T-helper 2 cell treated with Interferon-gamma antibody and Interleukin-4, amounts not matched to agents 5 μg/mL and 100 μg/mL, for 36 hours (primary cell): ENCODE data around the gene NFYA.

ENCODE experiments used
- DNase-seq: peaks from one replicate; pipeline ENCODE4 v3.0.0; 2021; ENCODE audit warnings: low spot score
- H3K27ac Mint-ChIP-seq: one replicate; pipeline ENCODE4 v1.8.0; 2021; ENCODE audit warnings: mild to moderate bottlenecking, mixed read lengths
- H3K27me3 Mint-ChIP-seq: one replicate; pipeline ENCODE4 v1.8.0; 2021; ENCODE audit warnings: low read depth, mixed read lengths
- H3K36me3 Mint-ChIP-seq: one replicate; pipeline ENCODE4 v1.8.0; 2021; ENCODE audit warnings: low read depth, mixed read lengths
- H3K4me1 Mint-ChIP-seq: one replicate; pipeline ENCODE4 v1.8.0; 2021; ENCODE audit warnings: low read depth, mixed read lengths
- H3K4me3 Mint-ChIP-seq: one replicate; pipeline ENCODE4 v1.8.0; 2022; ENCODE audit warnings: mild to moderate bottlenecking, moderate library complexity, mixed read lengths
- H3K9me3 Mint-ChIP-seq: one replicate; pipeline ENCODE4 v1.8.0; 2021; ENCODE audit warnings: mixed read lengths

The NFYA gene

DNA sequence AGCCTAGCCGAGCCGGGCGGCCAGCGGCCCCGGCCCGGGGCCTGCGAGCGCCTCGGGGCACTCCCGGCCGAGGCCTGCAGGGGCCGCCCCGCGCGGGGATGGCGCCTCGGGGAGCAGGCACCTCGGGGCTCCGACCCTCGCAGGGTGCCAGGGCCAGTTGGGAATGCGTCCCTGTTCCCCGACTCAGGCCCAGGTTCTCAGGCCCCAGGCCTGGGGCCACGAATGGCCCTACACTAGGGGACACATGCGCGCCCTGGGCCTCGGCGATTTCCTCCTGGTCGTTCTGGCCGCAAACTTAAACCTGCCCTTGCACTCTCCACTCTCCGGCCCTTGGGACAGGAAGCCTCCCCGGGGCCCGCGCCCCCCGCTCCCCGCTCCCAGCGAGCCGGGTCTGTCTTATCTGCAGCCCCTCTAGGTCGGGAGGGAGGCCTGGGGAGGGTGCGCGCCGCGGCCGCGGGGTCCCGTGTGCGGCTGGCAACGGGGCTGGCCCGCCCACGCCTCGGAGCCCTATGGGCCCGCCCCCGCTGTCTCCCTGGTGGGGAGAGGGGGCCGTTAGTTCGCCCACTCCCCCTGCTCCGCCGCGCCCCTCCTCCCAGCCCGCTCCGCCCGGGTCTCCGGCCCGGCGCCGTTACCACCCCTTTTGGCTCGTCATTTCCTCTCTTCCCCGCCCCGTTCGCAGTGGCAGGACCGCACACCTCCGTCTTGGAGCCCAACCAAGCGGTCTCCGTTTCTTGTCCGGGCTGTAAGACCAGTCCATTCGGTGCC is 611 bp downstream of the NFYA start:
- Mint-ChIP-seq H3K27me3 (no peaks in the 10 kb centered on the region), H3K4me3 (peak overlapping the region; percentile 97), H3K36me3 (peaks cover 27% of the 10 kb centered on the region), H3K4me1 (peaks cover 48% of the 10 kb centered on the region), H3K27ac (peak overlapping the region; percentile 98), H3K9me3 (no peaks in the 10 kb centered on the region)
- DNase-seq = peak; percentile 83

DNA sequence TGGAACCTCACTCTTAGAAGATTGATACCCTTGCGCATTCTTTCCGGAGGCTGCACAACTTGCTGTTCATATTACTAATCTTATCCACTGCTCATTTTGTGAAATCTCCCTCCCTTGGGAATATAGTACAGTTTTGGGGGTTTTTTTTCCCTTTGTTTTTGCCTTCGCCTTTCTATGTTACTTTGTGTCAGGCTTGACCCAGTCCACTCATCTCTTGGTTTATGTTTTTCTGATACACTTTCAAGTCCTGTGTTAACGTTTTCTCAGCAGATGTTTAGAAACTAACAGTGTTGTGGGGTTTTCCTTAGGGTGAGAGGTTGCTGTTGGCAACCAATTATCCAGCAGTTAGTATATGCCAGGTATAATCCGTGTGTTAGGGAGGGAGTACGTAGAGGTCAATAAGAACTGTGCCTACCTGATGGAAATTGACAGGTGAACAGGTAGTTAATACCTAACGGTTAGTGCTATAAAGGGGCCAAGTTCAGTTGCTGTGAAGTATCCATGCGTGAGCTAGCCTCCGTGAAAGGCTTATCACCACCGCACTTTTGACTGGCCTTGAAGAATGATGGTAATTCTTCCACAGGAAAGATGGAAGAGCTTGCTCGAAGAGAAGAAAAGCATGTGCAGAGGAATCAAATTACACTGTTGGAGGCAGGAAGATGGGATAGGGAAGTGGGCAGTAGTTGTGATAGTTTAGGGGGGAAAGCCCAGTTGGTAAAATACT is 1.4 kb downstream of the NFYA start:
- H3K4me1 Mint-ChIP-seq = peaks cover 49% of the 10 kb centered on the region
- no peaks in the 10 kb centered on the region for H3K27me3 Mint-ChIP-seq
- H3K4me3 Mint-ChIP-seq = peak overlapping the region; percentile 97
- H3K36me3 Mint-ChIP-seq = peaks cover 33% of the 10 kb centered on the region
- DNase-seq = no peak
- peak overlapping the region; percentile 98 for H3K27ac Mint-ChIP-seq
- no peaks in the 10 kb centered on the region for H3K9me3 Mint-ChIP-seq

DNA sequence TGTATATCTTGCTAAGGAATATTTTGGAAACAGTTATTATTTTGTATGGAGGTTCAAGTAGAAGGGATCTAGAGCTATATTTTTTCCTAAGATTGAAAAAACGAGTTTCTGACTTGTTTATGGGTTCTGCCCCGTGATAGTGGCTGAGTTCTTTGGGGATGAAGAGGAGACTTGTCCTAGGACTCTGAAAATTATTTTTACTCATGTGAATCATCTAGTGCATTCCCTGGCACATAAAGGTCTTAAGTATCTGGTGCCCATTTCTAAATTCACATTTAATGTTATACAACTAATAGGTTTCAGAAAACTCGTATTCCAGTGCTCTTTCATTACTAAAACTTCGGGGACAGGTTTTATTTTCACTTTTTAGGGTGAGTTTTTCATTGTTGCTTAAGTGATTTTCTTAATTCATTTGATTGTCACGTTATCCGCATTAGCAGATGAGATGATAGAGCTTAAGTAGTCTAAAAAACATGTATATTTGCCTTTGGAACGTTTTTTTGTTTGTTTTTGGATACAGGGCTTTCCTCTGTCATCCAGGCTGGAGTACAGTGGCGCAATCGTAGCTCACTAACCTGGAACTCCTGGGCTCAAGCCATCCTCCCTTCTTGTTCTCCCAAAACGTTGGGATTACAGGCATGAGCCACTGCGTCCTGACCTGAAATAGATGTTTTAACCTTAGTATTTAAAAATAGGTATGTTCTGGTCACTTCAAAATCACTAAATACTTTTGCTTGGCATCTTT is 2.1 kb downstream of the NFYA start:
- peak overlapping the region; percentile 98 for H3K27ac Mint-ChIP-seq
- H3K9me3 Mint-ChIP-seq = no peaks in the 10 kb centered on the region

DNA sequence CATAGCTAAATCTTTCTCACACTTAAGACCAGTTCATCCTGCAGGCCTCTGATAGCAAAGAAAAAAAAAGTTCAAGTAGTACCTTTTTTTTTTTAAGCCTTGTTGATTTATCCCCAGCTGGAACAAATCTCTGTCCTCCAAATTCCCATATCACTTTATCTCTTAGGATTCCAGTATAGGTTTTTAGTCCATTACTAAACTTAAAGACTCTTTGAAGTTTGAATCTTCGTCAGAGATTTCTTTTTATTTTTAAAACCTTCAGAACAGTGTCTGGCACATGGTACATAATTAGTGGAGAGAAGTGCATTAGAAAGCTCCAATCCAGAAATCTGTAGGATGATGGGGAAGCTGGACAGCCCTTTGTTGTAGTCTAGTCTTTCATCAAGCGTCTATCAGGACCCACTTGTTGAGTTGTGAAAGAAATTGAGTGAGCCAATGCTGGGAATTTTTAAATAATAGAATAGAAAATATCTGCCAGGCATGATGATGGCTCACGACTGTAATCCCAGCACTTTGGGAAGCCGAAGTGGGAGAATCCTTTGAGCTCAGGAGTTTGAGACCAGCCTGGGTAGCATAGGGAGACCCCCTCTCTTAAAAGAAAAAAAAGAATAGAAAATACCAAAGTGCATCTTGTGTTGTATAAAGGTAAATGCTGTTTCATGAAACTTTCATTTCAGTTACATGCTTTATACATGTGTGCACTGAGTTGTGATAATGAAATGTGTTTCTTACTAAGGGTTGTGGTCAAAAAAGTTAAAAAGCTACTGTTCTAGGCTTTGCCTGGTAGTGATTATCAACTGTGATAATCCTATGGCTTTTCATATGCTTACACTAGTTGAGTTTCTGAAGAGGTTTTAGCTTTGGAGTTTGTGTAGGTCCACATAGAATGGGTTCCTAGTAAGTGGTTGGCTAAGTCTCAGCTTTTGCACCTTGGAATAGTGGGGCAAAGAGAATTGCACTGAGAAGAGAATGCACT is 3.2 kb downstream of the NFYA start:
- Mint-ChIP-seq H3K4me1 (peaks cover 49% of the 10 kb centered on the region), H3K27ac (peak overlapping the region; percentile 27), H3K9me3 (no peaks in the 10 kb centered on the region), H3K27me3 (no peaks in the 10 kb centered on the region), H3K36me3 (peaks cover 39% of the 10 kb centered on the region), H3K4me3 (peak overlapping the region; percentile 97)
- DNase-seq = no peak

More for the DNA sequence above, 2.1 kb downstream of the NFYA start:
- no peak for DNase-seq
- Mint-ChIP-seq H3K4me3 (peak overlapping the region; percentile 97), H3K4me1 (peaks cover 47% of the 10 kb centered on the region), H3K36me3 (peaks cover 34% of the 10 kb centered on the region), H3K27me3 (no peaks in the 10 kb centered on the region)

DNA sequence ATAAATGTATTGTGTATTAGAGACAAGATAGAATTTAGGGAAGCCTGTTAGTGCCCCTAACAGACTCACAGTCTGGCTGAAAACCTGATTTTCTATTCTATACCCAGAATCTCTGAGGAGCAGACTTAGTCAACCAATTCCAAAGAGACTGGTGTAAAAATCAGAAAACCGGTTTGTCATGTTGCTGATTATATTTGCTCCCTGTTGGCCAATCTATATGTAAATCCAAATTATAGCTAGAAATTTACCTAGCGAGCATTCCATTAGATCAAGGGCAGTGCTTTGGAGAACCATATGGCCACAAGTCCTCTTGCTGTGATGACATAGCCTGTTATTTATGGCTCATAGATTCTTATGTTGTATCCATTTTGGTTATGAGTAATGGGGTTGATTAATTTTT is 4.8 kb downstream of the NFYA start:
- H3K36me3 Mint-ChIP-seq = peaks cover 48% of the 10 kb centered on the region
- DNase-seq = no peak
- no peak overlapping the region for H3K27ac Mint-ChIP-seq
- no peaks in the 10 kb centered on the region for H3K27me3 Mint-ChIP-seq
- H3K4me1 Mint-ChIP-seq = peaks cover 51% of the 10 kb centered on the region
- no peak overlapping the region for H3K4me3 Mint-ChIP-seq
- H3K9me3 Mint-ChIP-seq = no peaks in the 10 kb centered on the region

DNA sequence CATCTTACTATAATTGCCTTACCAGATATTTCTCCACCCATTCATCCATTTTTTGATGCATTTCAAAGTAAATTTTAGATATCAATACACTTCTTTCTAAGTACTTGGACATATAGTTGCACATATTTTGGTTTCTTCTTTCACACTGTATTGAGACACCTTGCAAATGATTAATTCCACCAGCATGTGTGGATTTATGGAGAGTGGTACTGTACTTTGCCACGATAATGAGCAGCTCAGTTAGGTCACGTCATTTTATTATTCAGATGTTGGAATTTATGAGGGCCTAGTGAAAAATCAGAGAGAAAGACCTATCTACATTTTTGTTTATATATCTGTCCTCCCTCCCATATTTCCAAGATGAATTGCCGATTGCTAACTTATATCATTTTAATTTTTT is 5.3 kb downstream of the NFYA start:
- Mint-ChIP-seq H3K27ac (no peak overlapping the region), H3K4me3 (no peak overlapping the region), H3K36me3 (peaks cover 53% of the 10 kb centered on the region), H3K9me3 (no peaks in the 10 kb centered on the region), H3K27me3 (no peaks in the 10 kb centered on the region), H3K4me1 (peaks cover 54% of the 10 kb centered on the region)
- DNase-seq = no peak

DNA sequence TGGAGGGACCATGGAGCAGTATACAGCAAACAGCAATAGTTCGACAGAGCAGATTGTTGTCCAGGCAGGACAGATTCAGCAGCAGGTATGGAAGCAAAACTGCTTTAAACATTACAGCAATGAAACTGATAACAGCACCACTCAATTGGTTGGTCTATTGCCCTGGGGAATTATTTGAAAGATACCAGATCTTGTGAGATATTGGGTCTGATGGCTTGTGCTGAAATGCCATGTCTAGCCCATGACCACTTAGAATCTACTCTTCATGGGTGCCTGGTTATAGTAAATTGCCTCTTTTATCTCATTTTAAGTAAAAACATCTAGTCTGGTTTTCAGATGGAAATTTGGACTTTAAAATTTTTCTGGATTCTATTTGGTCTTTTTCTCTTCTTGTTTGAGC is 6.3 kb downstream of the NFYA start:
- Mint-ChIP-seq H3K27ac (no peak overlapping the region), H3K9me3 (no peaks in the 10 kb centered on the region), H3K36me3 (peaks cover 58% of the 10 kb centered on the region), H3K27me3 (no peaks in the 10 kb centered on the region), H3K4me3 (no peak overlapping the region), H3K4me1 (peaks cover 56% of the 10 kb centered on the region)
- DNase-seq = no peak

DNA sequence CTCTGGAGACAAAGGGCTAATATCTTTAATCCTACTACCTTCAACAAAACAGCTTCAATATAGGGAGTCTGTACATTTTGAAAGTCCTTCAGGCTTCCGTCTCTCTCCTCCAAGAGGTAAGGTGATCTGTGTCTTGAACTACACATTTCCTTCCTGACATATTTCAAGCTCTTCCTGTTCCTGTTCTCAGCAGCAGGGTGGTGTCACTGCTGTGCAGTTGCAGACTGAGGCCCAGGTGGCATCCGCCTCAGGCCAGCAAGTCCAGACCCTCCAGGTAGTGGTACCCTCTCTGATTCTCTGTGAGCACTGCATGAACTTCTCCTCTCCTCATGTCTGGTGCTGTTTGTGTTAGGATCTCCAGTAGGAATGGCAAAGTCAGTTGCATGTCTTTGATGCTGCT is 7.8 kb downstream of the NFYA start:
- no peaks in the 10 kb centered on the region for H3K27me3 Mint-ChIP-seq
- H3K9me3 Mint-ChIP-seq = no peaks in the 10 kb centered on the region
- peaks cover 56% of the 10 kb centered on the region for H3K36me3 Mint-ChIP-seq
- H3K4me3 Mint-ChIP-seq = peak overlapping the region; percentile 80
- peaks cover 45% of the 10 kb centered on the region for H3K4me1 Mint-ChIP-seq
- DNase-seq = no peak
- H3K27ac Mint-ChIP-seq = peak overlapping the region; percentile 82

DNA sequence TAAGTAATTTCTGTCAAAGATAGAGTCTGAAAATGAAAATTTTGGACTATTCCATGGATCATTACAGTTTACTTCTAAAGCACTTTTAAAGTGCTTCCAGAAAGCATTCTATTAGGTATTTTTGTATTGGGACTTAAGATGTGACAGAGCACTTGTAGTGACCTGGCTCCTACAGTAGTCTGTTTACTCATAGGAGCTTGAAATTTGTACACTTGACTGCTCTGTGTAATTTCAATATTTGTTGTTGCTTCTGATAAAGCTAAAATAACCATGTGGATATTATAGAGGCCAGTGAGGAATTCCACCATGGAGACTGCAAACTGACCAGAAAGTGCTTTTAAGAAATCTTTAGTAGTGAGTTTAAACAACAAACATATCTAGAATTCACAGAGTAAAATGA is 10.3 kb downstream of the NFYA start:
- H3K36me3 Mint-ChIP-seq = peaks cover 72% of the 10 kb centered on the region
- no peaks in the 10 kb centered on the region for H3K27me3 Mint-ChIP-seq
- no peak overlapping the region for H3K4me3 Mint-ChIP-seq
- DNase-seq = no peak
- peaks cover 32% of the 10 kb centered on the region for H3K4me1 Mint-ChIP-seq
- H3K9me3 Mint-ChIP-seq = no peaks in the 10 kb centered on the region
- no peak overlapping the region for H3K27ac Mint-ChIP-seq

DNA sequence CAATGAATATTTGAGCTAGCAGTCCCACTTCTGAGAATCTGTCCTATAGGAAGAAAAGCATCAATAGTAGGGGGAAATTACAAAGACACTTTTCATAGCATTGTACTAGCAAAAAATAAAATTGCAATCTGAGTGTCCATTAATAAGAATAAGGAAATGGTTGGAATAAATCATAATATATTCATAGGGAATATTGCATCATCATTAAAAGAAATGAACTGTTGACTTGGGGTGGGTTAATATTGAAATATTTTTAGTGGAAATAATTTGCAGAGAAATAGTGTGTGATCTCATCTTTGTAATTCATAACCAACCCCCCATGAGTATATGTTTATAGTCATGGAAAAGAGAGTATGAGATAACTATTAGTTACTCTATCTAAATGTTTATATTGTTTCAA is 12.4 kb downstream of the NFYA start:
- no peaks in the 10 kb centered on the region for H3K9me3 Mint-ChIP-seq
- DNase-seq = no peak
- peaks cover 23% of the 10 kb centered on the region for H3K4me1 Mint-ChIP-seq
- H3K27ac Mint-ChIP-seq = no peak overlapping the region
- H3K4me3 Mint-ChIP-seq = no peak overlapping the region
- no peaks in the 10 kb centered on the region for H3K27me3 Mint-ChIP-seq
- H3K36me3 Mint-ChIP-seq = peaks cover 67% of the 10 kb centered on the region

DNA sequence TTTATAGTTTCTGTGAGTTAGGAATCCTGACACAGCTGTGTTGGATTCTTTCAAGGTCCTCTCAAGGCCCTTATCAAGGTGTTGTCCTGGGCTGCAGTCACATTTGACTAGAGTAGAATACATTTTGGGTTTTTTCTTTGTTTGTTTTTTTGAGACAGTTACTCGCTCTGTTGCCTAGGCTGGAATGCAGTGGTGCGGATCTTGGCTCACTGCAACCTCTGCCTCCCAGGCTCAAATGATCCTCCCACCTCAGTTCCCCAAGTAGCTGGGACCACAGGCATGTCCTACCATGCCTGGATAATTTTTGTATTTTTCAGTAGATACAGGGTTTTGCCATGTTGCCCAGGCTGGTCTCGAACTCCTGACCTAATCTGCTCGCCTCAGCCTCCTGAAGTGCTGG is 15.7 kb downstream of the NFYA start:
- Mint-ChIP-seq H3K27ac (no peak overlapping the region), H3K36me3 (peaks cover 63% of the 10 kb centered on the region), H3K4me3 (no peak overlapping the region), H3K9me3 (no peaks in the 10 kb centered on the region), H3K4me1 (peaks cover 8% of the 10 kb centered on the region), H3K27me3 (no peaks in the 10 kb centered on the region)
- no peak for DNase-seq

DNA sequence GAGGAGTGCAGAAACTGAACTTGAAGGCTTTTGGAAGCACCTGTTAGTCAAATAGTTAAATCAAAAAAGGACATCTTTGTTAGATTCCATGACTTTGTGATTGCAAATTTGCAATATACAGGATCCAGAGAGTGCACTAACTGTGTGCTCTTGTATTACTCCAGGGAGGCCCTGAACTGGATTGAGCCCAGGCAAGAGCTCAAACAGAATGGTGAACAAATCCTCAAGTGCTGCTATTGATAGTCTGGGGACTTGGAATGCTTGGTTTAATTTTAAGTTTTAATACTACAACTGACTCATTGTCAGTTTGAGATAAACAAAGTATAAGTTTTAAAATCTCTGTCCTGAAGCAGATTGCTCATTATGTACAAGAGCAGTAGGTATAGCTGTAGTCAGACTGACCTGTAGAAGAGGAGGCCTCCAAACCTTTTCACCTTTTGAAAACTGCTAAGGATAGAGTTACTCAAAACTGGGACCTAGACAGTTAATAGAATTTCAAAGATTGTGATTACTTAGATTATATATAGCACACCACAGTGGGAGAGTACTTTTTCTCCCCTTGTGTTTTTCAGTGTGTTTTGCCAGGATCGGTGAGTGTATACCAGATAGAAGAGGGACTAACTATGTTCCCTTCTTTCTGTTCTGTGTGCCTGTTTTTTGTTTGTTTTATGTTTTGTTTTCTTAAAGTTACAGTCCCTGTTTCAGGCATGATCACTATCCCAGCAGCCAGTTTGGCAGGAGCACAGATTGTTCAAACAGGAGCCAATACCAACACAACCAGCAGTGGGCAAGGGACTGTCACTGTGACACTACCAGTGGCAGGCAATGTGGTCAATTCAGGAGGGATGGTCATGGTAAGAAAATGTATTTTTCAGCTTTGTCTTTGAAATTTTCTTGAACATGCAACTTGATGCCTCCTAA is 18.3 kb downstream of the NFYA start:
- H3K4me1 Mint-ChIP-seq = peaks cover 5% of the 10 kb centered on the region
- H3K4me3 Mint-ChIP-seq = no peak overlapping the region
- H3K27ac Mint-ChIP-seq = no peak overlapping the region

More for the DNA sequence above, 18.3 kb downstream of the NFYA start:
- H3K36me3 Mint-ChIP-seq = peaks cover 64% of the 10 kb centered on the region
- H3K9me3 Mint-ChIP-seq = no peaks in the 10 kb centered on the region
- H3K27me3 Mint-ChIP-seq = no peaks in the 10 kb centered on the region
- DNase-seq = no peak
